GM19463 (cell line): Measurements from ENCODE around the gene DYSF.

Source experiments
- ATAC-seq: cut with Tn5 transposase; IDR thresholded peaks from one replicate; pipeline ENCODE4 v1.9.1; 2021; ENCODE audit warnings: mild to moderate bottlenecking, moderate library complexity; ENCODE audit not compliant: unreplicated experiment

The DYSF gene

DNA sequence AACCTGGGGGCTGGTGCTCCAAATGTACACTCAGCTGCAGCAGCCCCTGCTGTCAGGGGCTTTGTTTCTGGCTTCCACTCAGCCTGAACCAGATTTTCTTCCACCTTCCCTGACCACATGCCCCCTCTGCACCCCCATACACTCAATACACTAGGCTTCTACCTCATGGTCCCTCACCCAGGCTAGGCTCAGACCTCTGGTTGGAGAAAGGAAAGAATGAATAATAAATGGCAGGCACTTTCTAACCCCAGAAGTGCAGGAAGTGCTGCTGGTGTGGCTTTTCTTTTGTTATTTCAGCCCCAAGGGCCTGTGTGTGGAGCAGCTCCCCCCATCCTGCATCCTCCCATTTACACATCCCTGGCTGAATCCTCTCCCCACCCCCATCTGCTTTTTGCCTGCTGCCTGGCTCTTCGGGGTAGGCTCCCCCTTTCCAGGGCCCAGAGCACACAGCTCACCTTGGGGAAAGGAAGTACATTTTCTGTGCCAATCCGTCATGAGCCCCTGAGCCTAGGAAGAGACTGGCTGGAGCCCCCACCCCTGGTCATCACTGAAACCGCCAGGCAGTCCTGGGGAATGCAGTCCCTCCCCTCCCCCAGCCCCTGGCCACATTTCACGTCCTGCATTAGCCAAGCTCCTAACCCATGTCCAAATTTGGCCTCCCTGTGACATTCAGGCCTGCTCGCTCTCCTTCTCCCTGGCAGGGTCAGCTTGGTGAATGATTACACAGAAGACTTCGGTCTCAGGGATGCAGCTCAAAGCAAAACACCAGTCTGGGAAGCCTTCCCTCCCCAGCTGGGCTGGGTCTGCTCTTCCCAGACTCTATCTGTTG is 2.6 kb downstream of the DYSF start:
- no peak for ATAC-seq

DNA sequence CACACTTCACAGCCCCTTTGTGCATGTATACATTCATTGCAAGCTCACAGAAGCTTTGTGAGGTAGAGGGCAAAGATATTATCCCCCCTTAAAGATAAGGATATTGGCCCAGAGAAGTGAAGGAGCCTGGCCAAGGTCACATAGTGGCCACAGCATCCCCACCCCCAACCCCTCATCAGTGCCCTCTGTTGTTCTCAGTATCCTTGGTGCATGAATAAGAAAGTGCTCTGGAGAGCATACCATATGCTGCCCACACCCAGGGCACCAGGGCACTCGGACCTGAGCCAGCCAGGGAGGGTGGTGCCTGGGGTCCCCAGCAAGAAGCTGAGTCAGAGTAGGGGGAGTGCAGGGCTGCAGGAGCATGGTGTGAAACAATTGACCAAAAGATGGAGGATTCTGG is 3.3 kb downstream of the DYSF start:
- no peak for ATAC-seq

DNA sequence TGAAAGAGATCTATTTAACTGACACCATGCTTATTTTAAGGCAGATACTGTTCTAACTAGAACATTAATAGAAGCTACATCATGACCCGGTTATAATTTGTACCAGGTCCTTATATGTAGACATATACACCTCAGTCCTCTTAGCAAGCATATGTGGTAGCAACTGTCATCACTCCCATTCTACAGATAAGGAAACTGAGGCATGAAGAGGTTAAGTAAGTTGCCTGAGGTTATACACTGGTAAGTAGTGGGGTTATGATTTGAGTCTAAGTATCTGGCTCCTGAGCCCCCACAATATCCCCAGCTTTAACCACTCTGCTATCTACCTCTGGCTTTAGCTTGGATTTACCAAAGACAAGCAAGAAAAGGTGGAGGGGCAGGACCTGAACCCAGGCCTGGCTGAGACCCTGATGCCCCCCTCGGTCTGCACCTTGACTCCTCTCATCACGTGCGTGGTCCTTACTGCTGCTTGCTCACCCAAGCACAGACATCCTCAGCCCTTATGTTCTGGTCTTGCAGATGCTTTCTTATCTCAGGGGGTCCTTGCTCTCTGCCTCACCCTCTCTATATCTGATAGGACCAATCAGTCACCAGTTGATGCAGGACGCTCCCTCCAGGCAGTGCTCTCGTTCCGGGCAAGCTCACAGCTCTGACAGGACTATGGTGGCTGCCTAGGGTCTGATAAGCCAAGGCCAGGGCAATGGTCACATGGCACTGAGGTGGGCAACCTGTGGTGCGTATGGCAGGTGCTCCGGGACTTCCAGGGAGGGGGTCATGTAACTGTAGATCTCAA is 4.0 kb downstream of the DYSF start:
- no peak for ATAC-seq

GRCh38 chr2:71457923-71458322 is 4.6 kb downstream of the DYSF start:
- ATAC-seq: no peak

DNA sequence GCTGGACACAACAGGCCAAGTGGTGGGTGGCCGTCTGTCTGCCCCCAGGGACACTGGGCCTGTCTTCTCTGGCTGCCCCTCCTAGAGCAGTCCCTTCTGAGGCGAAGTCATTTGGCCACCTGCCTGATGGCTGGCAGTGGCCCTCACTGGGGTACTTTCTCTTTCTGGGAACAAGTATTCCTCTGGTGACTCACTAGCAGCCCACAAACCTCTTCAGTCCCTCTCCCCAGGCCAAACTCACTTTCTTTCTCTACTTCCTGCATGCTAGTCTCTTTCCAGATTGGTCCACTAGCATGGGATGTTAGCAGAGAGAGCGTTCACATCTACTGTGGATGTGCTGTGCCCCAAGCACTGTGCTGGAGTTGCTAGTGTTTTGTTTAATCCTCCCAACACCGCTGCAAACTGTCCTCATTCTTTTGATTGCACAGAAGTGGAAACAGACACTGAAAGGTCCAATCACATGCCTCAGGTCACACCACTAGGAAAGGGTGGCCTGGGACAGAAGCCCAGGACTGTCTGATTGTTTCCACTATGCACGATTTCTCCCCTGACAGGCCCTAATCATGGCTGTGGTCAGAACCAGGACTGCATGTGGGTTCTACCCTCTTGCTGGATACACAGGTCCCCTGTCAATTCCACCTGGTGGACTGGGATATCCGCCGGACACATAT is 5.2 kb downstream of the DYSF start:
- ATAC-seq: no peak

- no peak for ATAC-seq
Measured at GRCh38 chr2:71459084-71459431, 5.7 kb downstream of the DYSF start.

- no peak for ATAC-seq
Measured at GRCh38 chr2:71460056-71460455, 6.7 kb downstream of the DYSF start.

DNA sequence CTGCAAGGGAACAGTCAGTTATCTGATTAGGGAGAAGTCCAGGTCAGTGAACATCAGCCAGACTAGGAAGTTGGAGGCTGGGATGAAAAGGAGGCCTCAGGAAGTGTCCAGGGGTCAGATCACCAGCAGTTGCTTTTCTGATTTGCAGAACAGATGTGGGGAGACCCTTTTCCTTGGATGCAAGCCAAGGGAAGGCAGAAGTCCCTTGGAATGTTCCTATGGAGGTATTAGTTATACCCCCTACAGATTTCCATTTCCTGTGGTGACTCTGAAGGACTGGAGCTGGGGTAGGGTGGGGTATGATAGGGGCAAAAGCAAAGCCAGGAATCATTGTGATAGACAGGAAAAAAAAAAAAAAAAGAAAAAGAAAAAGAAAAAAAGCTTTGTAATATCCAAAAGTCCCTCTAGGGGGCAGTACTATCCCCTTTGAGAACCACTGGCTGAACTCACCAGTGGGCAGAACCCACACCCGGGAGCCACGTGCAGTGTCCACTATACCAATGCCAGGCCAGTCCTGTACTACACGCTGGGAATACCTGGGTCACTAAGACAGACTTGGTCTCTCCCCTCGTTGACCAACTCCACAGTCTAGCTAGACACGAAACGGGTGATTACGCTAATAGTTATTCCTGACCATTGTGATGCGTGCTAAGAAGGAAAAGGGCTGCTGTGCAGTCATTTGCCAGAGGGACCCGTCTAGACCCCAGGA is 7.4 kb downstream of the DYSF start:
- no peak for ATAC-seq

- ATAC-seq: no peak
Measured at GRCh38 chr2:71461304-71461671, 7.9 kb downstream of the DYSF start.

- ATAC-seq: no peak
Measured at GRCh38 chr2:71462056-71462605, 8.8 kb downstream of the DYSF start.

DNA sequence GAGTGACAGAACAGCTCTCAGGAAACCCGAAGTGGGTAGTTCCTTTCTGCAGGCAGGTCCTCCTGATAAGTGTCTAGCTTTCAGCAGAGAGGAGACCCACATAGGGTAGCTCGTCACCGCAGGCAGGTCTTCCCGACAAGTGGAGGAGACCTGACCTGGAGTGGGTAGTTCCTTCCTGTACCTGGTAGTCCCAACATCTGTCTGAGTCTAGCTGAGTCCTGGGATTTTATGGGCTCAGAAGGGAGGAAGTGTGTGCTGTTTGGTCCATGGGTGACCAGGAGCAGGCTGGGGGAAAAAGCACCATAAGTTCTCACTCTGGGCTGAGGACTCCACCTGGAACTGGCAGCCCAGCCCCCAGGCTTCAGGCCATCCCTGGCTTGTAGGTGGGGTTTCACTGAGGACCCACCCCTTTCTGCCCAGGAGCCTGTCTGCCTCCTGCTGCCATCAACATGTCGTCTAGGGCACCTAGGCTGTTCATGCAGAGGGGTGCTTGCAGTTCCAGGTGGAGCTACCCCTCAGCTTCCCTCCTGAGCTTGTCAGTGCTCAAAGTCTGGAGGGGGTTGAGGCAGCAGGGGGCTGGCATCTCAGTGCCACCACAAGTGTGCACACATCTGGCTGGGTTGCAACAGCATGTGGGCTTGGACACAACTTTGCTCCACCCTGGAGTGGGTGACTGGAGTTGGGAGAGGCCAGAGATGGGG is 9.4 kb downstream of the DYSF start:
- no peak for ATAC-seq

DNA sequence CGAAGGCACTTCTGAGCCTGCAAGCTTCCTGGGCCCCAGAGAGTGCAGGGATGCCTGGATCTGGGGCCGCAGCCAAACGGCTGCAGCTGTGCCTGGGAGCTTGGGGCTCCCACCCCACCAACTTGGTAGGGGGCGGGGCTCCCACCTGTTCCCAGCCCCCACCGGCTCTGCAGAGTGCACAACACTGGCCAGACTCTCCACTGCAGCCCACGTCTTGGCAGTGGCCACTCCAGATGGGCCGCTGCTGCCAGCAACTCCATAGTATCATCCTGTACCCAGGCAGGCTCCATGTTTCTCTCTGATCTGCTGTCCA is 9.9 kb downstream of the DYSF start:
- ATAC-seq: no peak

DNA sequence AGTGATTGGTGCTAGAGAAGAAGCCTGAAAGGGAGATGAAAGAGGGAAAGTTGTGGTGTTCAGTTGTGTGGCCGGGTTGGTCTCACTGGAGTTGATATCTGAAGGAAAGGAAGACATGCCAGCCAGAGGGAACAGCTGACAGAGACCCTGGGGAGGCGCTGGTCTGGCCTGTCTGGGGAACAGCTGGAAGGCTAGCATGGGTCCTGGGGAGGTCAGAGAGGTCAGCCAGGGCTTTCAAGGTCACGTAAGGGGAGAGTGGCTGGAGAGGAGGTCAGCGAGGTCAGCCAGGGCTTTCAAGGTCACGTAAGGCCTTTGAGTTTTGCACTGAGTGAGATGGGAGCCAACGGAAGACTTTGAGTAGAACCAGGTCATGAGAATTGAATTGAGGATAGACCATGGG is 11.0 kb downstream of the DYSF start:
- ATAC-seq: no peak

DNA sequence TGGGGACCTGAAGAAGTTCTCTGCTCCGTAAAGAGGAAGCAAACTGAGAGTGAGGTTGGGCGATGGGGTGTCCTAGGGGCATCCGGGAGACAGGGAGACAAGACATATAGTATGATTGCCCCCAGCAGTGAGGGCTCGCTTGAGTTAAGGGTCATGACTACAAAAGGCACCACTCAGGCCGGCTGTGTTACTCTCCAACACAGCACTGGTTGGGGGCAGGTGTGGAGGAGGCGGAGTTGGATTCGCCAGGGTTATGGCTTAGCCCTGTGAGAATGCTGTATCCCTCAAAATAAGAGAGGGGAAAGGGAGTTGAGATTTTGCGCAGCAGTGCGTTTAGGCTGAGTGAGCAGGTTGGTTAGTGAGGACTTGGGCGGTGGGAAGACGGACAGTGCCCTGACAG is 12.0 kb downstream of the DYSF start:
- ATAC-seq: no peak

DNA sequence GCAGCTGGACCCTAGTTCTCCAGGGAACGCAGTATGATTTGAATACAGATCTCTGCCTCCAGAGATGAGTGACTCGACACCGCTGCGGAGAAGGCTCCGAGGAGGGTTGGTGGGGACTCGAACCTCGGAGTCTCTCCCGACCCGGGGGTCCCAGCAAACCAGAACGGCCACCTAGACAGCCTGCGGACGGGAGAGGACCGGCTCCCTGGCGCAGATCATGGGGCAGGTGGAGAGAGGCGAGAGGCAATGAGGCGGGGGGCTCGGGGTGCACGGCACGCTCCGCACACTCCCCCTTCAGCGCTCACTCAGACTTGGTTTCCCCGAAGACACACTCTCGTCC is 12.6 kb downstream of the DYSF start:
- ATAC-seq: no peak

DNA sequence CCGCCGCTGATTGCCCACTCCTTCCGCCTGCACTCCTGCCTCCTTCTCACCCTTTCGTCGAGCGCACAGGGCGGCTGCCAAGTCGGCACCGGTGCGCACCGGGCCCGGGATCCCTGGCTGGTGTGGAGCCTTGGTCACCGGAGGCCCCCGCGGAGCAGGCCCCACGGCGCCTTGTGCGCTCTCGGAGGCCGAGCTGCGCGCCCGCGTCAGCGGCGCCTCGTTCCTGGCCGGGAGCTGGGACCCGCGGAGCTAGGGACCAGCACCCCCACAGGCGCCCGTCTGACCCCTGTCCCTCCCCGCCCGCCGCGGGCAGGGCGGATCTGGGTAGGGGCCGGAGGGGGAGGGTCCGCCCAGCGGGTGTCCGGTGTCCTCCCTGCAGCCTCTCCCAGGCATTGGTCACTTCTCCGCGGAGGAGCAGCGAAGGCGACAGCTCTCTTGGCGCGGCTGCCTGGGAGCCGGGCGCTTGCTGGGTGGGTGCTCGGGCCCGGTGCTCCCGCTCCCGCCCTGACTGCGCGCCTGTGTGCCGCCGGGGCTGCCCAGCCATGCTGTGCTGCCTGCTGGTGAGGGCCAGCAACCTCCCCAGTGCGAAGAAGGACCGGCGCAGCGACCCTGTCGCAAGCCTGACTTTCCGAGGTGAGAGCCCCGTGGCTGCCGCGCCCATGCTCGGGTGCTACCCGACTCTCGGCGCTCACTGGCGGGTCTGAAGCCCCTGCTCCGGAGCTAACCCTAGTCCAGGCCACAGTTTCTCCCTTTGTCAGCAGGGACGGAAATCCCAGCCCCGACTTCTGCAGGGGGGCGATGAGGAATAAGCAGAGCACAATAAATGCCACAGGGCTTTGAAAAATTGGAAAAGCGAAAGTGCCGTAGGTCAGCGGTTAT is 13.2 kb downstream of the DYSF start:
- no peak for ATAC-seq

DNA sequence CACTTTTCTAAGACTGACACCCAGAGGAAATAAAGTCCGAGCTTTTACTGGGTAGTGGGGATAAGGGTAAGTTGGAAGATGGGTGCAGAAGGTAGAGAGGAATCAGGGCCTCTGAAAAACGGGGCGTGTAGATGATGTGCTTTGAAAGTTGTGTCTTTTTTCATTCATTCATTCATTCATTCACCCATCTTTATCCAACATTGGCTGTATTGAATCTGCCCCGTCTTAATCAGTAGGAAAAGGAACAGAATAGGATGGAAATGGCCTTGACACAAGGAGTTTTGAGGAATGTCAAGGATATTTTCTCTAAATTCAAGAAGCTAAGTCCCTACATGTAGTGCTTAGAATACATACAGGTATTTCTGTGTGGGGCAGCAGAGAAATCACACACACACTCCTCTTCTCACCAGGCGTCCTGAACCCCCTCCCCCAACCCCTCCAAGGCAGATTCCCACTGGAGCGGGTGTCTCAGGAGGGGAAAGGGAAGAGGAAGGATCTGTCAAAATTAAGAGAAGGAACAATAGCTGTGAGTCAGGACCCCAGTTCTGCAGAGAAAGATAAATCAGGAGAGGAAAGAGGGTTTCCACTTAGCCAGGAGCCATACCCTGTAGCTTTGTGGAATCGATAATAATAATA is 13.9 kb downstream of the DYSF start:
- ATAC-seq: no peak

- no peak for ATAC-seq
Measured at GRCh38 chr2:71468279-71469015, 15.1 kb downstream of the DYSF start.
